ENCODE measurements around the gene COPS9.

DNA sequence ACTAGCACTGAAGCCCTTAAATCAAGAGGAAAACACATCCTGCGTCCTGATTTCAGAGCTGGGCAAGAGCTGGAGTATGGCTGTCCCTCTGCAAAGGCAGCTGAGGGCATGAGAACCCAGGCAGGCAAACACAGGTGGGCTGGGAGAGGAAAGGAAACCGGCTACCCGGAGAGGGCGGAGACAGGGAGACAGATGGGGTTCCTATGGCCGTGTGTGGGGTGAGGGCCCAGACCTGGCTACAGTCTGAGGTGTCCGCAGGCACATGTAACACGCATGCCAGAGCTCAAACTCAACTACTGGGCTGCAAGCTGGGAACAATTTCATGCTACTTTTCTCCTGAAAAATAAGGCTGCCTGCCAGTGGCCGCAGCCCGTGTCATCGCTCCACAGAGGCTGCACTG lies 2.7 kb downstream of the COPS9 start:
- TF ChIP-seq CTCF (IDR thresholded peaks at IDR 0.05) (no peak), POLR2A (IDR thresholded peaks at IDR 0.05) (no peak)

Measured in body of pancreas (tissue), 4 donors.